SKM-1 (cell line): ENCODE results near the gene EVPL.
"Not testable (repeated sequence)": the region's sequence is repeated elsewhere in the genome, so short reads cannot be mapped to it uniquely, and the experiment has no call there.

Source experiments
- DNase-seq: peaks from one replicate; lab custom pipeline; 2025; ENCODE audit not compliant: unreplicated experiment; lab: John Stamatoyannopoulos, UW

The EVPL gene

DNA sequence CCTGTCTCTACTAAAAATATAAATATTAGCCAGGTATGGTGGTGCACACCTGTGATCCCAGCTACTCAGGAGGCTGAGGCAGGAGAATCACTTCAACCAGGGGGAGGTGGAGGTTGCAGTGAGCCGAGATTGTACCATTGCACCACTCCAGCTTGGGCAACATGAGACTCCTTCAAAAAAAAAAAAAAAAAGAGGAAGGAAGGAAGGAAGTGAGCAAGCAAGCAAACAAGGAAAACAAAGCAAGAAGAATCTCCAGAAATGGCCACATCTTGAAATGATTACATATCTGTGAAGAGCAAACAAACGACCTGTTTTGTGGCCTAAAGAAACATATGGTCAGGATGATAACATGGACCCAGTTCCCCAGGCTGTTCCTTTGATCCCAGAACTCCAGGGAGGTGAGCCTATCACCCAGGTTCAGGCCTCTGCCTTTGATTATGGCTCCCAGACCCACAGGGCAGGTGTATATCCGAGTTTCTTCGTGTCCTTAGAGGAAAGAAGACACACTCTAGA is 57.0 kb downstream of the EVPL start:
- DNase-seq: peak; percentile 23

DNA sequence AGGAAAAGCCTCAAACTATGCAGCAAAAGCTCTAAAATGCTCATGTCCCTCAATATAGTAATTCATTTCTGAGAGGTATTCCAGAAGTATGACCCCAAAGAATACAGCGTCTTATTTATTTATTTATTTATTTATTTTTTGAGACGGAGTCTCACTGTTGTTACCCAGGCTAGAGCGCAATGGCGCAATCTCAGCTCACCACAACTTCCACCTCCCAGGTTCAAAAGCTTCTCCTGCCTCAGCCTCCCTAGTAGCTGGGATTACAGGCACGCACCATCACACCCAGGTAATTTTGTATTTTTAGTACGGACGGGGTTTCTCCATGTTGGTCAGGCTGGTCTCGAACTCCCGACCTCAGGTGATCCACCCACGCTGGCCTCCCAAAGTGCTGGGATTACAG is 58.1 kb downstream of the EVPL start:
- not testable (repeated sequence) for DNase-seq

DNA sequence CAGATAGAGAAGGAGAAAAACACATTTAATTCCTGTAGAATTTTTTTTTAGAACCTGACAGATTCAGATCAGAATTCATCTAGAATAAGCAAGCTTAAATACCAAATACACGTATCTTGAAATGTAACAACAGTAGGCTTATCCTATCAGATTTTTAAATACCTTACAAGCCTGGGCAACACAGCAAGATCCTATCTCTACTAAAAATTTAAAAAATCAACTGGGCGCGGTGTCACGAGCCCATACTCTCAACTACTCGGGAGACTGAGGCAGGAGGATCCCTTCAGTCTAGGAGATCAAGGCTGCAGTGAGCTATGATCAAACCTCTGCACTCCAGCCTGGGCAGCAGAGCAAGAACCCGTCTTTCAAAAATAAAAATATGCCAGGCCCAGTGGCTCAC is 61.6 kb downstream of the EVPL start:
- DNase-seq: no peak

DNA sequence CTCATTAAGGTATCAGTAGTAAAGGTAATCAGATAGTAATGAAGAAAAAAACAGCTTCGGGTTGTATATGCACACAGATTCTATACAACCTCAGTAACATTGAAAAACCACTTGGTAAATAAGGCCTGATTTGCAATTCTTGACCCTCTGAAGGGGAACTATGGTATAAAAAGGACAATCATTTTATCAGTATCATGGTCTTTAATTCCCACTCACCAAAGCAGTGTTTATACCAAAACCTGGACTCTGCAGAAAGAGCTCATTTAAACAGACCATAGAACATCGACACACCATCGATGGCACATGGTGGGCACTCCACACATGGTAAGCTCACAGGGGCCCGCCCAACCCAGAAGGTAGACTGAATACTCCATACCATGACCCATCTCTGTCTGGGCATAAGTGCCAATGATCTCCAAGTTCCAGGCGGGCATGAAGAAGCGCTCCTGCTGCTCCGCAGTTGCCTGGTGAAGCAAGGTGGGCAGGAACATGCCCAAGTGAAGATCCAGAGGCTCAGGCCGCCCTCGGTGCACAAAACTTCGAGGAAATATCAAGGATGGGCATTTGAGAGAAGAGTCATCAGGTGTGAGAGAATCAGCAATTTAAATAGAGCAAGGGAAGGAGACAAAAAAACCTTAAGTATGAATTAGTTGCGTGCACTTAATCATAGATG is 67.1 kb downstream of the EVPL start:
- DNase-seq: no peak

DNA sequence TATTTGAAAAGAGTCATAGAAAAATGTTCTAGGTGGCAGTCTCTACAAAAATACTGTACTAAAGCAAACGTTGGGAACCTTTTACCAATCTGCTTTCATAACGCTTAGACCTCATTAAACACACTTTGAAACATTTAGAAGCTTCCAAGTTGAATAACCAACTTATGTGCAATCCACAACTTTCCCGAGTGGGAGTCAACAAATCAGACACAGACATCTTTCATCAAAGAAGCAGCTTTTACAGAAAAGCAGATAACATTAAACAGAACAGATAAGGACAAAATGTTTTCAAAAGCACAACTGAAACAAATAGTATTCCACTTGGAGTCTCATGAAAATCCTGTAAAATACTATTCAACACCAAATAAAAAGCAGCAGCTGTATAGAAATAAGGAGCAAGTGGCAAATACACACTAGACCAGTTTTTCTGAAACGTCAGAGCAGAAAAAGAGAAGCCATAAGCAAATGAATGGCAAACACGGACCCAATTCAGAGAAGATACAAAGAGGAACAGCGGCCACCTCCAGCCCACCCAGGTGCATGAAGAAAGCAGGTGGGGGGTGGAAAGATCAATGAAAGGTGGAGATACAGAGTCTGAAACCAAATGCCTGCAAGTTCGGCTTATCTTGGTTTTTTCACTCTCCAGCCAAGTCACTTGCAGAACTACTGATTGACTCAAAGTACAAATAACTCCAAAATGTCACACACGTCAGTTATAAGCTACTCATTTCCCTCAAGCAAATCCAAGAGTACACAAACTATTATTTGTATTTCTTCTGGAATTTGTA is 67.9 kb downstream of the EVPL start:
- no peak for DNase-seq
